Stimulated activated CD4-positive, alpha-beta T cell treated with anti-CD3 and anti-CD28 coated beads, TNF-alpha, amount 100 ng/mL, for 4 hours (primary cell): ENCODE measurements around the gene OR4C3.
"Not testable (repeated sequence)": the region's sequence is repeated elsewhere in the genome, so short reads cannot be mapped to it uniquely, and the experiment has no call there.

ENCODE experiments used
- DNase-seq, 3 experiments: peaks; one replicate each; pipeline ENCODE4 v3.0.0-alpha.2; 2020; ENCODE audit warnings: low read depth in 3 of 3

Gene OR4C3

GRCh38 chr11:48324620-48325019 lies at the start of gene OR4C3:
TSS of gene OR4C3 (plus strand) at chr11:48324920. CDS start at chr11:48325022, 102 bp downstream.
- DNase-seq: not testable (repeated sequence)

GRCh38 chr11:48305923-48306322 lies 18.8 kb upstream of the OR4C3 start, which contains the start of gene OR4S1:
TSS of gene OR4S1 (plus strand) at chr11:48306223. CDS start at chr11:48306223, 0 bp downstream.
- no peak for DNase-seq

GRCh38 chr11:48307760-48308386 lies 16.8 kb upstream of the OR4C3 start:
- DNase-seq: peak; percentile 13 to 47 (median 35)

- not testable (repeated sequence) for DNase-seq
Observed at GRCh38 chr11:48313590-48313989, 11.1 kb upstream of the OR4C3 start.

GRCh38 chr11:48319813-48320212 lies 4.9 kb upstream of the OR4C3 start:
- DNase-seq: not testable (repeated sequence)

- no peak for DNase-seq
Observed at GRCh38 chr11:48341466-48341865, 16.7 kb downstream of the OR4C3 start.

- DNase-seq: not testable (repeated sequence)
Observed at GRCh38 chr11:48342505-48342904, 17.8 kb downstream of the OR4C3 start.

GRCh38 chr11:48346286-48346685 lies 21.6 kb downstream of the OR4C3 start:
- DNase-seq: not testable (repeated sequence)

- no peak for DNase-seq
Observed at GRCh38 chr11:48354013-48354412, 29.3 kb downstream of the OR4C3 start.

- no peak for DNase-seq
Observed at GRCh38 chr11:48354677-48355076, 30.0 kb downstream of the OR4C3 start.

- DNase-seq: not testable (repeated sequence)
Observed at GRCh38 chr11:48361289-48361688, 36.6 kb downstream of the OR4C3 start.

GRCh38 chr11:48366365-48366764 lies 41.6 kb downstream of the OR4C3 start, which contains the start of gene OR4C5:
TSS of gene OR4C5 (minus strand) at chr11:48366465. CDS start at chr11:48366465, 0 bp downstream.
- no peak for DNase-seq
